CD4-positive, CD25-positive, alpha-beta regulatory T cell (primary cell): ENCODE data around the gene SOX8. TPM values are rescaled to one million over a fixed set of nuclear protein-coding genes. Genes with fewer than 3 reads are reported as not detected.

Experiments
- ATAC-seq, 2 donors: fragments of 150-1000 bp; cut with Tn5 transposase; one replicate each; pipeline ENCODE4 v1.10.0; 2021; ENCODE audit warnings: low read depth in 2 of 2, moderate number of reproducible peaks in 2 of 2, moderate library complexity in 1 of 2
- DNase-seq, 3 donors: peaks; one replicate each; pipeline versions ENCODE4 v3.0.0 to v3.0.0-alpha.2; 2012 to 2022; ENCODE audit warnings: mixed read lengths in 1 of 3
- H3K27ac ChIP-seq: one replicate; pipeline ENCODE4 v1.7.0; 2013; ENCODE audit warnings: mild to moderate bottlenecking, low read length; ENCODE audit not compliant: insufficient read depth, poor library complexity, severe bottlenecking
- H3K27me3 ChIP-seq: one replicate; pipeline ENCODE4 v1.7.0; 2013; ENCODE audit warnings: low read length; ENCODE audit not compliant: control insufficient read depth, insufficient read depth
- H3K36me3 ChIP-seq: one replicate; pipeline ENCODE4 v1.7.0; 2013; ENCODE audit warnings: mild to moderate bottlenecking, low read length, moderate library complexity; ENCODE audit not compliant: control insufficient read depth, insufficient read depth
- H3K4me1 ChIP-seq: 2 replicates; pipeline ENCODE4 v1.7.0; 2013; ENCODE audit warnings: mild to moderate bottlenecking, low read length; ENCODE audit not compliant: insufficient read depth, control insufficient read depth, poor library complexity, severe bottlenecking
- H3K4me3 ChIP-seq: one replicate; pipeline ENCODE4 v1.7.0; 2013; ENCODE audit warnings: low read depth, mild to moderate bottlenecking, low read length, moderate library complexity
- H3K9me3 ChIP-seq, 2 experiments: 1 replicate in 1 of 2; 2 replicates in 1 of 2; pipeline ENCODE4 v1.7.0; 2013; ENCODE audit warnings: low read length in 2 of 2, mild to moderate bottlenecking in 1 of 2, moderate library complexity in 1 of 2; ENCODE audit not compliant: control insufficient read depth in 2 of 2
- H3K27ac Mint-ChIP-seq, 3 donors: one replicate each; pipeline ENCODE4 v1.8.0; 2020 to 2022; ENCODE audit warnings: mild to moderate bottlenecking in 3 of 3, mixed read lengths in 3 of 3, moderate library complexity in 2 of 3
- H3K27me3 Mint-ChIP-seq: one replicate; pipeline ENCODE4 v1.8.0; 2022; ENCODE audit warnings: mild to moderate bottlenecking, mixed read lengths
- H3K36me3 Mint-ChIP-seq: one replicate; pipeline ENCODE4 v1.8.0; 2020; ENCODE audit warnings: mixed read lengths
- H3K4me1 Mint-ChIP-seq, 4 donors: one replicate each; pipeline ENCODE4 v1.8.0; 2020 to 2022; ENCODE audit warnings: mixed read lengths in 4 of 4, mild to moderate bottlenecking in 1 of 4
- H3K4me3 Mint-ChIP-seq, 4 donors: one replicate each; pipeline ENCODE4 v1.8.0; 2020 to 2022; ENCODE audit warnings: mild to moderate bottlenecking in 4 of 4, mixed read lengths in 4 of 4, moderate library complexity in 3 of 4
- H3K9me3 Mint-ChIP-seq, 7 donors: one replicate each; pipeline ENCODE4 v1.8.0; 2020 to 2022; ENCODE audit warnings: mixed read lengths in 7 of 7, mild to moderate bottlenecking in 3 of 7, moderate library complexity in 2 of 7
- polyA plus RNA-seq, 4 donors: library from polyadenylated mRNA; unstranded; fragments of 300-500 nt; fragmentation: Illumina TruSeq; gene quantifications; one replicate each; pipeline ENCODE4 v1.2.3, GENCODE V29; 2021
- total RNA-seq: library from RNA; stranded (reverse); gene quantifications from one replicate; pipeline ENCODE4 v1.2.3, GENCODE V29; 2022

SOX8 gene
- total and polyA plus RNA-seq, 5 donors from 2014 or later: 0.16 to 1.1 (median 0.29) TPM

DNA sequence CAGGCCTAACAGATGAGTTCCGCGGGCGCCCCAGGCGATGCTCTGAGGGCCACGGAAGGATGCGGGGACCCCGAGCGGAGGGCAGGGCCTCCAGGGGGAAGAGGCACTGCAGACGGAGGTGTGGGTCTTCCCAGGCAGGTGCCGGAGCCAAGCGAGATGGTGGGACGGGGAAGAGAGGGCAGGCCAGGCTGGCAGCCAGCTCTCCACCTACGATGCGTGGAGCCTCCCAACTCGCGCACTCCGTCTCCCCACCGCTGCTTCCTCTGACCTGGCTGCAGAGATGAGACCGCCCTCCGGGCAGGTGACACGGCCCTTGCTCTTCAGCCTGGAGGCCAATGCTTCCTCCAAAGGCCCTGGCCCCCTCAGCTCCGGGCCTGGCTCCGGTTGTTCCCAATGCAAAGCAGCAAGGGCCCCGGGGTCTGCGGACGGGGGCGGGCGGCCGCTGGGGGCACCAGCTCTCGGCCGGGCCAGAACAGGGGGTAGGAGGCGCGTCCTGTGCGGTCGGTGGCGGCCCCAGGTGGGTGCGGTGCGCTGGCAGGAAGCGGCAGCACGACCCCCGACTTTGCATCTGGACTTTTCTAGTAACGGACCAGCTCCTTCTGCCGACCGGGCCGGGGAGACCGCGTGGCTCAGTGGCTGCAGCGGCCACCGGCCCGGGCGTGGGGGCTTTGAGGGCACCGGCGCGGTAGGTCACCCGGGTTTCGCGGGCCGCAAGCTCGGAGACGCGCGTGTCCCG is 1.5 kb upstream of the SOX8 start:
- no peak overlapping the region for H3K27ac Mint-ChIP-seq
- peaks cover 0 to 7% (median 0%) of the 10 kb centered on the region in 4 donors for H3K4me1 Mint-ChIP-seq
- DNase-seq: no peak
- Histone ChIP-seq H3K4me1 (peaks cover 17% of the 10 kb centered on the region), H3K27ac (no peak overlapping the region), H3K4me3 (no peak overlapping the region), H3K27me3 (peaks cover 2% of the 10 kb centered on the region), H3K36me3 (no peaks in the 10 kb centered on the region), H3K9me3 (no peaks in the 10 kb centered on the region)
- peak overlapping the region in 2 of 4 donors; percentile 33 to 60 for H3K4me3 Mint-ChIP-seq
- no peaks in the 10 kb centered on the region for H3K9me3 Mint-ChIP-seq
- H3K36me3 Mint-ChIP-seq: no peaks in the 10 kb centered on the region
- H3K27me3 Mint-ChIP-seq: peaks cover 8% of the 10 kb centered on the region
- no peak for ATAC-seq

DNA sequence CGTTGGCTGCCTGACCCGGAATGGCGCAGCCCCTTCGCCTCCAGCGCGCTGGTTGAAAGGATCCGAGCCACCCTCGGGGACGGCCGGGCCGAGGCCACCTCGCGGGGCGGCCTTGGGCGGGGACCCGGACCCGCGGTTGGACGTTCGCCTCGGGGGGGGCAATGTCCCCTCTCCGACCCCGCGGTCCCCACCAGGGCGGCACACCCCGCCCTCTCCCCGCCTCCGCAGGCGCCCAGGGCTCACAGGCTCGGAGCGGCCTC is 1.0 kb upstream of the SOX8 start:
- Histone ChIP-seq H3K9me3 (no peaks in the 10 kb centered on the region), H3K4me3 (no peak overlapping the region), H3K27ac (no peak overlapping the region), H3K27me3 (peaks cover 2% of the 10 kb centered on the region), H3K36me3 (no peaks in the 10 kb centered on the region), H3K4me1 (peaks cover 17% of the 10 kb centered on the region)
- ATAC-seq (no peak), DNase-seq (no peak)
- Mint-ChIP-seq H3K9me3 (no peaks in the 10 kb centered on the region), H3K27ac (no peak overlapping the region), H3K4me1 (peaks cover 0 to 7% (median 0%) of the 10 kb centered on the region in 4 donors), H3K36me3 (no peaks in the 10 kb centered on the region), H3K27me3 (peaks cover 8% of the 10 kb centered on the region), H3K4me3 (no peak overlapping the region)

DNA sequence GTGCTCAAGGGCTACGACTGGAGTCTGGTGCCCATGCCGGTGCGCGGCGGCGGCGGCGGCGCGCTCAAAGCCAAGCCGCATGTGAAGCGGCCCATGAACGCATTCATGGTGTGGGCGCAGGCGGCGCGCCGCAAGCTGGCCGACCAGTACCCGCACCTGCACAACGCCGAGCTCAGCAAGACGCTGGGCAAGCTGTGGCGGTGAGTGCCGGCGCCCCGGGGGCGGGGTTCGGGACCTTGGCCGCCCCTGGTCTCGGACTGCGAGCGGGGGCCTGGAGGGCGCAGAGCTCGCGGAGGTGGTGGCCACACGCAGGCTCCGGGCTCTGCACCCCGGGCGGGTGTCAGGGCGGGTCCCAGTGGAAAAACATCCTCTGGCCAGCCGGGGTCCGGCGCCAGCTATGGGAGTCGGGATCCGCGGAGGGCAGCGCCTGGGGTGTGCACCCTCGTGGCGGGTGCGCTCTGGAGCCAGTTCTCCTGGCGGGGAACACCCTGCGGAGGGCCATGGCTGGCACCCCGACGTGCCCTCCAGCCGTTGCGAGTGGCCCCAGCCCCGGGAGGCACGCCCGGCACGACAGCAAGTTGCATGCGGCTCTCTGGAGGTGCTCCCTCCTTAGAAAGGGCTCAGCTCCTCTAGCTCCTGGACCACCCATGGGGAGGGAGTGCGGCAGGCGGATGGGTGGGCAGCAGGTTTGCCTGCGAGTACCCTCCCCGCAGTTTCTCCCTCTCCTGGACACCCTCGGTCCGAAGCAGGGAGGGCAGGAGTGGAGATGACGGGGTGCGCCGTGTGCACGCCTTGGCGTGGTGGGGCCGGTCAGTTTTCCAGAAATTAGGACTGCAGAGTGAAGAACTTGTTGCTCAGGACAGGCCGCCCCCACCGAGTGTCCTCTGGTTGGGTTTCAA is 824 bp downstream of the SOX8 start:
- no peak overlapping the region for H3K4me3 ChIP-seq
- DNase-seq: no peak

DNA sequence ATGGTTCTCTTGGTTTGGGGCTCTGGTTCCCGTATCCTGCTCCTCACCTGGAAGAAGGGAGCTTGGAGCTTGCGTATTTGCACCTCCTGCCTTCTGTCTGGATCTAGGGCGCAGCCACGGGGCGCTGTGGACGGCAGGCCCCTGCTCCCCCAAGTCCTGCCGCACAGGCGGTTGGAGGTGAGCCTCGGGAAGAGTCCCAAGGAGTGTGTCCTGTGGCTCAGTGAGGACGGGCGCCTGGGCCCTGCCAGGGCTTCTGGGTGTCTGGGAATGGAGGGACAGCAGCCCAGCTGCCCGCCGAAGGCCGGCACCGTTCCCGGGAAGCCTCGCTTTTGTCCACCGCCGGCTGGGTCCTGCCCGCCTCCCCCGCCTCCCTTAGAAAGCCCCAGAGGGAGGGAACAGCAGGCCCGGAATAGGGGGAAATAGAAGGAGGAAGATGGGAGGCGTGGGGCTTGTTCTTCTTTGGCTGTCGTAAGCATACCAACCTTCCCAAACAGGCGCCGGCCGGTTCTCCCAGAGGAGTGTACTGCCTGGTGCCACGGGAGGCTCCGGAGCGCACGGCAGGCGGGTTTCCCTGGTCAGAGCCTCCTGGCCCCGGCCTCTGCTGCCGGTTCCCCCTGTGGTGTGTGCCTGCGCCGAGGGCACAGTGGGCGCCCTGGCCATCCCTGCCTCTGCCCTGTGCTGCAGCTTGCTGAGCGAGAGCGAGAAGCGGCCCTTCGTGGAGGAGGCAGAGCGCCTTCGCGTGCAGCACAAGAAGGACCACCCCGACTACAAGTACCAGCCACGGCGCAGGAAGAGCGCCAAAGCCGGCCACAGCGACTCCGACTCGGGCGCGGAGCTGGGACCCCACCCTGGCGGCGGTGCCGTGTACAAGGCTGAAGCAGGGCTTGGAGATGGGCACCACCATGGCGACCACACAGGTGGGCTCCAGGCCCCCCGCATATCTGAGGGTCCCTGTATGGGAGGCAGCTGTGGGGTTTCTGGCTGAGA is 1.8 kb downstream of the SOX8 start:
- ATAC-seq (no peak), DNase-seq (no peak)
- Histone ChIP-seq H3K36me3 (no peaks in the 10 kb centered on the region), H3K9me3 (no peaks in the 10 kb centered on the region), H3K27ac (no peak overlapping the region), H3K4me1 (peaks cover 17% of the 10 kb centered on the region), H3K4me3 (no peak overlapping the region), H3K27me3 (no peaks in the 10 kb centered on the region)
- Mint-ChIP-seq H3K36me3 (no peaks in the 10 kb centered on the region), H3K4me3 (peak overlapping the region in 3 of 4 donors; percentile 56 to 84 (median 74)), H3K27me3 (peaks cover 8% of the 10 kb centered on the region), H3K9me3 (no peaks in the 10 kb centered on the region), H3K4me1 (peaks cover 0 to 4% (median 0%) of the 10 kb centered on the region in 4 donors), H3K27ac (no peak overlapping the region)

More for the DNA sequence above, 824 bp downstream of the SOX8 start:
- Histone ChIP-seq H3K27ac (no peak overlapping the region), H3K4me1 (peaks cover 17% of the 10 kb centered on the region), H3K27me3 (peaks cover 2% of the 10 kb centered on the region), H3K9me3 (no peaks in the 10 kb centered on the region), H3K36me3 (no peaks in the 10 kb centered on the region)
- Mint-ChIP-seq H3K27me3 (peaks cover 8% of the 10 kb centered on the region), H3K9me3 (no peaks in the 10 kb centered on the region), H3K36me3 (no peaks in the 10 kb centered on the region), H3K4me3 (peak overlapping the region in 3 of 4 donors; percentile 56 to 84 (median 74)), H3K27ac (no peak overlapping the region), H3K4me1 (peaks cover 0 to 7% (median 0%) of the 10 kb centered on the region in 4 donors)
- ATAC-seq: no peak

DNA sequence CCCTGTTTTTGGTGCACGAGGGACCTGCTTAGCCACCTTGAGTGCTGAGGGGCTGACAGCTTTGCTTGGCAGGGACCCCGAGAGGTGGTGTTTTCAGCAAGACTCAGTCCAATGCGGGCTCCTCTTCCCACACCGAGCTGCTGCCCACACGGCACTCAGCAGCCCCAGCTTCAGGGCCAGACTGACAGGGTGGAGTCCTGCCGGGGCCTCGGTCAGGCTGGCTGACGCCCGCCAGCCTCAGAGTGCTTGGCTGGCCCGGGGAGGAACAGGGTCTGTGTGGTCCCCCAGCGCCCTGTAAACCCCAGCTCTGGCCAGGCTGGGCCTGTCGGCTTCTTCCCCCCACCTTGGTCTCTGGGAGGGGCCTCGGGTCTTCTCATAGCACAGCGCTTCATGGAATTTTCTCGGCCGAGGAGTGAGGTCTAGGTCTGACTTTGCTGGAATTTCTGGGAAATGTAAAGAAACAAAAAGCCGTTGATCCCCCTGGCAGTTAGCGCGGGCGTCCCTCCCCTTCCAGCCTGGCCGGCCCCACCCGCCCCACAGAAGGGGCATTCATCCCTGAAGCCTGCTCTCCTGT is 2.6 kb downstream of the SOX8 start:
- Mint-ChIP-seq H3K27me3 (peaks cover 4% of the 10 kb centered on the region), H3K4me1 (peaks cover 0 to 2% (median 0%) of the 10 kb centered on the region in 4 donors), H3K36me3 (no peaks in the 10 kb centered on the region), H3K9me3 (no peaks in the 10 kb centered on the region), H3K27ac (no peak overlapping the region), H3K4me3 (no peak overlapping the region)
- peaks cover 17% of the 10 kb centered on the region for H3K4me1 ChIP-seq
- no peak overlapping the region for H3K27ac ChIP-seq
- H3K36me3 ChIP-seq: no peaks in the 10 kb centered on the region
- DNase-seq (no peak), ATAC-seq (no peak)
- no peaks in the 10 kb centered on the region for H3K27me3 ChIP-seq
- no peak overlapping the region for H3K4me3 ChIP-seq
- no peaks in the 10 kb centered on the region for H3K9me3 ChIP-seq

DNA sequence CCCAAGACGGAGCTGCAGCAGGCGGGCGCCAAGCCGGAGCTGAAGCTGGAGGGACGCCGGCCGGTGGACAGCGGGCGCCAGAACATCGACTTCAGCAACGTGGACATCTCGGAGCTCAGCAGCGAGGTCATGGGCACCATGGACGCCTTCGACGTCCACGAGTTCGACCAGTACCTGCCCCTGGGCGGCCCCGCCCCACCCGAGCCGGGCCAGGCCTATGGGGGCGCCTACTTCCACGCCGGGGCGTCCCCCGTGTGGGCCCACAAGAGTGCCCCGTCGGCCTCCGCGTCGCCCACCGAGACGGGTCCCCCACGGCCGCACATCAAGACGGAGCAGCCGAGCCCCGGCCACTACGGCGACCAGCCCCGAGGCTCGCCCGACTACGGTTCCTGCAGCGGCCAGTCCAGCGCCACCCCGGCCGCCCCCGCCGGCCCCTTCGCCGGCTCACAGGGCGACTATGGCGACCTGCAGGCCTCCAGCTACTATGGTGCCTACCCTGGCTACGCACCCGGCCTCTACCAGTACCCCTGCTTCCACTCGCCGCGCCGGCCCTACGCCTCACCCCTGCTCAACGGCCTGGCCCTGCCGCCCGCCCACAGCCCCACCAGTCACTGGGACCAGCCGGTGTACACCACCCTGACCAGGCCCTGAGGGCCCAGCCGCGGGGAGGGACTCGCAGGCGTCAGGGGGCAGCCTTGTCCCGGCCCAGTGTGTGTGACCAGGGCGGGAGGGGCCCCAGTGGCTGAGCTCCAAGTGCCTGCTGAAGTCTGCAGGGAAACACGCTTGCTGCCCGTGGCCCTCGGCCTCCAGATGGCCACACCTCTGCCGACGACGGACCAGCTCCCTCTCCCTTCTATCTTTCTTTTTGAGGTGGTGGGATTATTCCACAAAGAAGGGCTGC is 3.4 kb downstream of the SOX8 start:
- Histone ChIP-seq H3K9me3 (no peaks in the 10 kb centered on the region), H3K4me1 (peaks cover 16% of the 10 kb centered on the region), H3K27ac (no peak overlapping the region), H3K36me3 (no peaks in the 10 kb centered on the region), H3K27me3 (no peaks in the 10 kb centered on the region), H3K4me3 (no peak overlapping the region)
- Mint-ChIP-seq H3K4me1 (peaks cover 0 to 2% (median 0%) of the 10 kb centered on the region in 4 donors), H3K9me3 (no peaks in the 10 kb centered on the region), H3K4me3 (peak overlapping the region in 1 of 4 donors; percentile 4), H3K36me3 (no peaks in the 10 kb centered on the region), H3K27ac (no peak overlapping the region), H3K27me3 (no peaks in the 10 kb centered on the region)
- ATAC-seq (no peak), DNase-seq (no peak)
